GM23248 (cell line): Measurements from ENCODE around the gene PLCB1. TPM values are rescaled to one million over a fixed set of nuclear protein-coding genes. Genes with fewer than 3 reads are reported as not detected.

Source experiments
- DNase-seq: peaks from one replicate; pipeline ENCODE4 v3.0.0-alpha.2; 2015
- H2AFZ ChIP-seq: fragments of 200-600 bp; sonication (generic); 2 replicates; pipeline ENCODE4 v1.6.1; 2016; ENCODE audit warnings: antibody characterized with exemption
- H3F3A ChIP-seq: fragments of 200-600 bp; sonication (generic); 2 replicates; pipeline ENCODE4 v1.6.1; 2016; ENCODE audit warnings: mild to moderate bottlenecking, antibody characterized with exemption, mixed run types; ENCODE audit not compliant: insufficient read depth
- H3K27ac ChIP-seq: fragments of 200-600 bp; sonication (generic); 2 replicates; pipeline ENCODE4 v1.5.1; 2016; ENCODE audit warnings: mild to moderate bottlenecking
- H3K27me3 ChIP-seq: fragments of 200-600 bp; sonication (generic); replicated peaks from 2 replicates; pipeline ENCODE4 v1.6.1; 2016; ENCODE audit warnings: mild to moderate bottlenecking; ENCODE audit not compliant: insufficient read depth
- H3K36me3 ChIP-seq: fragments of 200-600 bp; sonication (generic); 2 replicates; pipeline ENCODE4 v1.6.1; 2016; ENCODE audit warnings: low read depth, mild to moderate bottlenecking
- H3K4me1 ChIP-seq: fragments of 200-600 bp; sonication (generic); 2 replicates; pipeline ENCODE4 v1.6.1; 2016; ENCODE audit warnings: mild to moderate bottlenecking; ENCODE audit not compliant: insufficient read depth
- H3K4me2 ChIP-seq: fragments of 200-600 bp; sonication (generic); one replicate; pipeline ENCODE4 v1.6.1; 2016; ENCODE audit warnings: mild to moderate bottlenecking; ENCODE audit not compliant: unreplicated experiment
- H3K4me3 ChIP-seq: fragments of 200-600 bp; sonication (generic); 2 replicates; pipeline ENCODE4 v1.5.1; 2016; ENCODE audit warnings: mild to moderate bottlenecking
- H3K79me2 ChIP-seq: fragments of 200-600 bp; sonication (generic); 2 replicates; pipeline ENCODE4 v1.6.1; 2016; ENCODE audit warnings: mild to moderate bottlenecking; ENCODE audit not compliant: insufficient read depth
- H3K9ac ChIP-seq: fragments of 200-600 bp; sonication (generic); 2 replicates; pipeline ENCODE4 v1.6.1; 2016; ENCODE audit warnings: mild to moderate bottlenecking
- H3K9me2 ChIP-seq: fragments of 200-600 bp; sonication (generic); 2 replicates; pipeline ENCODE4 v1.6.1; 2016; ENCODE audit warnings: mixed run types, mild to moderate bottlenecking, moderate library complexity; ENCODE audit not compliant: insufficient read depth
- H3K9me3 ChIP-seq: fragments of 200-600 bp; sonication (generic); one replicate; pipeline ENCODE4 v1.6.1; 2017; ENCODE audit warnings: low read depth
- H4K20me1 ChIP-seq: fragments of 200-600 bp; sonication (generic); 2 replicates; pipeline ENCODE4 v1.6.0; 2016; ENCODE audit not compliant: insufficient read depth
- EZH2 ChIP-seq: fragments of 200-600 bp; sonication (generic); IDR thresholded peaks from 2 replicates; pipeline ENCODE4 v1.6.1; 2018; ENCODE audit warnings: antibody characterized with exemption, mild to moderate bottlenecking; ENCODE audit not compliant: insufficient read depth, poor library complexity, severe bottlenecking
- EZH2phosphoT487 ChIP-seq: fragments of 200-600 bp; sonication (generic); IDR thresholded peaks from 2 replicates; pipeline ENCODE4 v1.6.1; 2018; ENCODE audit warnings: antibody characterized with exemption, moderate library complexity, mild to moderate bottlenecking, low read depth; ENCODE audit not compliant: insufficient read depth
- WGBS, 2 experiments: methylation state at CpG; one replicate each; pipeline ENCODE4 v1.1.6; 2015 to 2017; ENCODE audit warnings: low lambda C conversion rate in 2 of 2, low coverage in 1 of 2; ENCODE audit errors: missing lambda C conversion rate in 2 of 2; 5-methylcytosine and 5-hydroxymethylcytosine counted together
- in situ Hi-C: fragments of 300-500 bp; cut with MboI; formaldehyde crosslinking; loops from 2 replicates; pipeline ENCODE4 v1.15.0; 2020
- polyA plus RNA-seq: library from polyadenylated mRNA; unstranded; fragments of >200 nt; fragmentation: Nextera tagmentation; extraction: Ambion mirVana; gene quantifications from 2 replicates; pipeline ENCODE4 v1.2.1, GENCODE V29; 2016
- total RNA-seq: library from RNA; depleted of rRNA; stranded (reverse); fragments of >200 nt; shearing (Covaris generic); gene quantifications from 2 replicates; pipeline ENCODE4 v1.2.3, GENCODE V29; 2014

The PLCB1 gene
- total and polyA plus RNA-seq, 2 experiments from 2014 or later: 3.7 to 12.8 TPM

GRCh38 chr20:8509809-8510208 is 377.7 kb downstream of the PLCB1 start:
- H3K27me3 ChIP-seq: no peaks in the 10 kb centered on the region
- H3K9ac ChIP-seq: no peak overlapping the region
- H3K4me3 ChIP-seq: no peak overlapping the region
- no peaks in the 10 kb centered on the region for H3K79me2 ChIP-seq
- no peak overlapping the region for H3K27ac ChIP-seq
- DNase-seq: no peak
- H3K4me1 ChIP-seq: no peaks in the 10 kb centered on the region
- H3K9me2 ChIP-seq: no peaks in the 10 kb centered on the region
- H3F3A ChIP-seq: no peaks in the 10 kb centered on the region
- H3K36me3 ChIP-seq: no peaks in the 10 kb centered on the region
- no peaks in the 10 kb centered on the region for H4K20me1 ChIP-seq
- in situ Hi-C loops: no loop called here
- no peak for TF ChIP-seq EZH2
- TF ChIP-seq EZH2phosphoT487: no peak
- H2AFZ ChIP-seq: no peak overlapping the region
- H3K4me2 ChIP-seq: no peak overlapping the region
- H3K9me3 ChIP-seq: no peaks in the 10 kb centered on the region
- WGBS, 2 experiments: 81 to 100% methylated on average over 1 of the region's 1 CpG

DNA sequence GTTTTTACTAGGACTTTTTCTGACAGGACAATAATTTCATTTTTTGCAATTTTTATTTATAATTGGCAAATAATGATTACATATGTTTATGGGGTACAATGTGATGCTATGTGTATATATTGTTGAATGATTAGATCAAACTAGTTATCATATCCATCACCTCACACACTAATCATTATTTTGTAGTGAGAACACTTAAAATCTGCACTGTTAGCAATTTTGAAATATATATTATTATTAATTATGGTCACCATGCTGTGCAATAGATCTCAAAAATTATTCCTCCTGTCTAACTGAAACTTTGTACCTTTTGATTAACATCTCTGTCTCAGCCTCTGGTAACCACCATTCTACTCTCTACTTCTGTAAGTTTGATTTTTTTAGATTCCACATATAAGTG is 378.7 kb downstream of the PLCB1 start:
- H4K20me1 ChIP-seq: no peaks in the 10 kb centered on the region
- TF ChIP-seq EZH2phosphoT487: no peak
- TF ChIP-seq EZH2: no peak
- in situ Hi-C loops: no loop called here

GRCh38 chr20:8512003-8512402 is 379.9 kb downstream of the PLCB1 start:
- H3K9me3 ChIP-seq: no peaks in the 10 kb centered on the region
- DNase-seq: no peak
- H3K9me2 ChIP-seq: no peaks in the 10 kb centered on the region
- WGBS, 2 experiments: 69 to 70% methylated on average over 5 of the region's 5 CpGs
- no peak overlapping the region for H3K4me2 ChIP-seq
- H3K79me2 ChIP-seq: no peaks in the 10 kb centered on the region
- no peak overlapping the region for H3K9ac ChIP-seq
- H4K20me1 ChIP-seq: no peaks in the 10 kb centered on the region
- H2AFZ ChIP-seq: no peak overlapping the region
- TF ChIP-seq EZH2phosphoT487 (no peak), EZH2 (no peak)
- H3K36me3 ChIP-seq: no peaks in the 10 kb centered on the region
- H3K4me3 ChIP-seq: no peak overlapping the region
- in situ Hi-C loops: no loop called here
- no peaks in the 10 kb centered on the region for H3K27me3 ChIP-seq
- no peaks in the 10 kb centered on the region for H3K4me1 ChIP-seq
- H3K27ac ChIP-seq: no peak overlapping the region
- H3F3A ChIP-seq: no peaks in the 10 kb centered on the region

More for the DNA sequence above, 378.7 kb downstream of the PLCB1 start:
- Histone ChIP-seq H3K36me3 (no peaks in the 10 kb centered on the region), H3K27me3 (no peaks in the 10 kb centered on the region), H3F3A (no peaks in the 10 kb centered on the region), H3K4me2 (no peak overlapping the region), H3K27ac (no peak overlapping the region), H3K9me2 (no peaks in the 10 kb centered on the region), H2AFZ (no peak overlapping the region), H3K4me3 (no peak overlapping the region), H3K4me1 (no peaks in the 10 kb centered on the region), H3K9me3 (no peaks in the 10 kb centered on the region), H3K79me2 (no peaks in the 10 kb centered on the region), H3K9ac (no peak overlapping the region)
- DNase-seq: no peak

DNA sequence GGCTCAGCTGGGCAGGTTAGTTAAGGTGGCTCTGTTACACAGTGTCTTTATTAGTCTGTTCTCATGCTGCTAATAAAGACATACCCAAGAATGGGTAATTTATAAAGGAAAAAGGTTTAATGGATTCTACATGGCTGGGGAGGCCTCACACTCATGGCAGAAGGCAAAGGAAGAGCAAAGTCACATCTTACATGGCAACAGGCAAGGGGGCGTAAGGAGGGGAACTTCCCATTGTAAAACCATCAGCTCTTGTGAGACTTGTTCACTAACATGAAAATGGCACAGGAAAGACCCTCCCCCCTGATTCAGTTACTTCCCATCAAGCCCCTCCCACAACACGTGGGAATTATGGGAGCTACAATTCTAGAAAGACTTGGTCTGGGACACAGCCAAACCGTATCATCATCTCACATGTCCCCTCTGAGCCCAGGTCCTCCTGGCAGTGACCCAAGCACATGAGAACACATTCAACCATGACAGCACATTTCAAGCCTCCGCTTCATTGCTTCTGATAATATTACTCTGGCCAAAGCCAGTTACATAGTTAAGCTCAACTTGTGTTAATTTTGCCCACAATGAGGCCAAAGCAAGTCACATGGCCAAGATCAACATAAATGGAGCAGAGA is 383.9 kb downstream of the PLCB1 start:
- Histone ChIP-seq H3K9ac (no peak overlapping the region), H3K4me3 (no peak overlapping the region), H3K9me2 (no peaks in the 10 kb centered on the region), H3K4me1 (no peaks in the 10 kb centered on the region), H3K27me3 (no peaks in the 10 kb centered on the region), H4K20me1 (no peaks in the 10 kb centered on the region), H3K9me3 (no peaks in the 10 kb centered on the region), H3F3A (no peaks in the 10 kb centered on the region), H2AFZ (no peak overlapping the region), H3K36me3 (no peaks in the 10 kb centered on the region), H3K27ac (no peak overlapping the region), H3K79me2 (no peaks in the 10 kb centered on the region), H3K4me2 (no peak overlapping the region)
- TF ChIP-seq EZH2: no peak
- no peak for TF ChIP-seq EZH2phosphoT487
- WGBS, 2 experiments: 84 to 89% methylated on average over 4 of the region's 4 CpGs
- DNase-seq: no peak
- in situ Hi-C loops: no loop called here

DNA sequence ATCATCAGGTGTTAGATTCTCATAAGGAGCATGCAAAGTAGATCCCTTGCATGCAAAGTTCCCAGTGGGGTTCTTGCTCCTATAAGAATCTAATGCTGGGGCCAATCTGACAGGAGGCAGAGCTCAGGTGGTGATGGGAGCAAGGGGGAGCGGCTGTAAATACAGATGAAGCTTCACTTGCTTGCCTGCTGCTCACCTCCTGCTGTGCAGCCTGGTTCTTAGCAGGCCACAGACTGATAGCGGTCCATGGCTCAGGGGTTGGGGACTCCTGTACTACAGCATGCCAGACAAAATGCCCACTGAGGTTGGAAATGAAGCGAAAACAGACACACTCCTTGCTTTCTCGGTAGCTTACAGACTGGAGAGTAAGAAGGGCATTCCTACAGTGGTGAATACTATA is 386.8 kb downstream of the PLCB1 start:
- no peaks in the 10 kb centered on the region for H3K9me3 ChIP-seq
- TF ChIP-seq EZH2 (no peak), EZH2phosphoT487 (no peak)
- H3K4me3 ChIP-seq: no peak overlapping the region
- no peaks in the 10 kb centered on the region for H3K4me1 ChIP-seq
- 71 to 74% methylated on average over 4 of the region's 4 CpGs for WGBS, 2 experiments
- no peaks in the 10 kb centered on the region for H3K9me2 ChIP-seq
- no peak overlapping the region for H3K4me2 ChIP-seq
- in situ Hi-C loops: no loop called here
- H2AFZ ChIP-seq: no peak overlapping the region
- no peak for DNase-seq
- no peaks in the 10 kb centered on the region for H3F3A ChIP-seq
- no peaks in the 10 kb centered on the region for H3K27me3 ChIP-seq
- H3K36me3 ChIP-seq: no peaks in the 10 kb centered on the region
- no peak overlapping the region for H3K9ac ChIP-seq
- H3K27ac ChIP-seq: no peak overlapping the region
- no peaks in the 10 kb centered on the region for H4K20me1 ChIP-seq
- no peaks in the 10 kb centered on the region for H3K79me2 ChIP-seq
